GM19240 (cell line): Measurements from ENCODE around the gene R3HDM1.
"Not testable (repeated sequence)": the region's sequence is repeated elsewhere in the genome, so short reads cannot be mapped to it uniquely, and the experiment has no call there.

ENCODE experiments used
- DNase-seq: peaks from one replicate; pipeline ENCODE4 v3.0.0; 2011; ENCODE audit warnings: low spot score; ENCODE audit not compliant: insufficient read length

R3HDM1 gene

GRCh38 chr2:135531231-135532197, at the start of gene R3HDM1:
Gene R3HDM1 (plus strand): TSS chr2:135531484. CDS start chr2:135604846, 73,362 bp downstream.
- peak; percentile 60 for DNase-seq

GRCh38 chr2:135485441-135485840, 45.8 kb upstream of the R3HDM1 start:
- DNase-seq, result no peak

GRCh38 chr2:135490376-135490775, 40.9 kb upstream of the R3HDM1 start:
- DNase-seq, result no peak

- DNase-seq, result no peak
These were observed 36.8 kb upstream of the R3HDM1 start for GRCh38 chr2:135494503-135494902.

GRCh38 chr2:135494917-135495316, 36.4 kb upstream of the R3HDM1 start:
- DNase-seq, result no peak

- DNase-seq, result not testable (repeated sequence)
These were observed 32.7 kb upstream of the R3HDM1 start for GRCh38 chr2:135498588-135498987.

- DNase-seq, result no peak
These were observed 26.5 kb upstream of the R3HDM1 start for GRCh38 chr2:135504811-135505210.

GRCh38 chr2:135510577-135510976, 20.7 kb upstream of the R3HDM1 start:
- no peak for DNase-seq

GRCh38 chr2:135512099-135512498, 19.2 kb upstream of the R3HDM1 start:
- no peak for DNase-seq

- no peak for DNase-seq
These were observed 5.5 kb upstream of the R3HDM1 start for GRCh38 chr2:135525786-135526185.

- no peak for DNase-seq
These were observed 3.3 kb upstream of the R3HDM1 start for GRCh38 chr2:135528006-135528405.

GRCh38 chr2:135530313-135531230, 712 bp upstream of the R3HDM1 start, which contains the start of gene ZRANB3:
Gene ZRANB3 (minus strand): TSS chr2:135531218.
- peak; percentile 54 for DNase-seq

- no peak for DNase-seq
These were observed 1.3 kb downstream of the R3HDM1 start for GRCh38 chr2:135532581-135532980.

- not testable (repeated sequence) for DNase-seq
These were observed 2.3 kb downstream of the R3HDM1 start for GRCh38 chr2:135533545-135533944.

GRCh38 chr2:135546436-135546835, 15.2 kb downstream of the R3HDM1 start:
- DNase-seq, result no peak

GRCh38 chr2:135547311-135547710, 16.0 kb downstream of the R3HDM1 start:
- no peak for DNase-seq

GRCh38 chr2:135551356-135551755, 20.1 kb downstream of the R3HDM1 start:
- no peak for DNase-seq

- no peak for DNase-seq
These were observed 21.6 kb downstream of the R3HDM1 start for GRCh38 chr2:135552887-135553286.

- DNase-seq, result no peak
These were observed 24.0 kb downstream of the R3HDM1 start for GRCh38 chr2:135555311-135555710.

GRCh38 chr2:135557530-135557929, 26.2 kb downstream of the R3HDM1 start:
- DNase-seq, result no peak

GRCh38 chr2:135561925-135562324, 30.6 kb downstream of the R3HDM1 start:
- no peak for DNase-seq

GRCh38 chr2:135563793-135564192, 32.5 kb downstream of the R3HDM1 start:
- no peak for DNase-seq
